ENCODE measurements around the gene SNX21. TPM values are rescaled to one million over a fixed set of nuclear protein-coding genes. Genes with fewer than 3 reads are reported as not detected.

Gene SNX21
- 41.5 TPM for total RNA-seq

GRCh38 chr20:45833030-45833882 is at the start of gene SNX21:
Gene SNX21, plus strand, starts transcription at chr20:45833799. Its CDS starts 121 bp downstream, at chr20:45833920.

GRCh38 chr20:45812157-45813005 is 21.2 kb upstream of the SNX21 start, which contains the start of gene UBE2C:
Gene UBE2C, plus strand, starts transcription at chr20:45812644. Its CDS starts 52 bp downstream, at chr20:45812696.

GRCh38 chr20:45827030-45827652 is 6.5 kb upstream of the SNX21 start, which contains the start of gene TNNC2:
Gene TNNC2, minus strand, starts transcription at chr20:45827312. Its CDS starts 64 bp downstream, at chr20:45827248.

GRCh38 chr20:45857114-45857881 is 23.7 kb downstream of the SNX21 start, which contains the start of the genes ACOT8 and ZSWIM3:
Gene ACOT8, minus strand, starts transcription at chr20:45857392. Its CDS starts 77 bp downstream, at chr20:45857315.
Gene ZSWIM3, plus strand, starts transcription at chr20:45857614. Its CDS starts 212 bp downstream, at chr20:45857826.

GRCh38 chr20:45880988-45881788 is 47.6 kb downstream of the SNX21 start, which contains the start of gene ZSWIM1:
Gene ZSWIM1, plus strand, starts transcription at chr20:45881227. Its CDS starts 1,366 bp downstream, at chr20:45882593.

GRCh38 chr20:45887346-45887715 is 53.7 kb downstream of the SNX21 start, which contains the start of gene SPATA25:
Gene SPATA25, minus strand, starts transcription at chr20:45887622. Its CDS starts 32 bp downstream, at chr20:45887590.

GRCh38 chr20:45890985-45891983 is 57.7 kb downstream of the SNX21 start, which contains the start of the genes CTSA and NEURL2:
Gene CTSA, plus strand, starts transcription at chr20:45891335. Its CDS starts 234 bp downstream, at chr20:45891569.
Gene NEURL2, minus strand, starts transcription at chr20:45891208. Its CDS starts 217 bp downstream, at chr20:45890991.

Other genes with a start within 250 kb of the SNX21 start
- not detected for gene WFDC10A, start 204.1 kb upstream of the SNX21 start, total RNA-seq
- not detected for gene WFDC9, start 202.5 kb upstream of the SNX21 start, total RNA-seq
- gene WFDC11, start 163.6 kb upstream of the SNX21 start, total RNA-seq = not detected
- not detected for gene WFDC13, start 131.8 kb upstream of the SNX21 start, total RNA-seq
- not detected for gene WFDC10B, start 128.8 kb upstream of the SNX21 start, total RNA-seq
- not detected for gene SPINT4, start 111.5 kb upstream of the SNX21 start, total RNA-seq
- 0.99 TPM for gene WFDC3, start 41.9 kb upstream of the SNX21 start, total RNA-seq
- gene DNTTIP1, start 41.8 kb upstream of the SNX21 start, total RNA-seq = 18.5 TPM
- 22.7 TPM for gene UBE2C, start 21.2 kb upstream of the SNX21 start, total RNA-seq
- 555 TPM for gene TNNC2, start 6.5 kb upstream of the SNX21 start, total RNA-seq
- gene ACOT8, start 23.6 kb downstream of the SNX21 start, total RNA-seq = 29.6 TPM
- 4.8 TPM for gene ZSWIM3, start 23.8 kb downstream of the SNX21 start, total RNA-seq
- 8.3 TPM for gene ZSWIM1, start 47.4 kb downstream of the SNX21 start, total RNA-seq
- 4.7 TPM for gene SPATA25, start 53.8 kb downstream of the SNX21 start, total RNA-seq
- 14.6 TPM for gene NEURL2, start 57.4 kb downstream of the SNX21 start, total RNA-seq
- gene CTSA, start 57.5 kb downstream of the SNX21 start, total RNA-seq = 90.0 TPM
- gene PLTP, start 78.4 kb downstream of the SNX21 start, total RNA-seq = 95.5 TPM
- gene PCIF1, start 100.9 kb downstream of the SNX21 start, total RNA-seq = 33.2 TPM
- gene ZNF335, start 138.4 kb downstream of the SNX21 start, total RNA-seq = 21.0 TPM
- 8.1 TPM for gene MMP9, start 175.1 kb downstream of the SNX21 start, total RNA-seq
- not detected for gene SLC12A5, start 195.4 kb downstream of the SNX21 start, total RNA-seq